ENCODE results near the gene C1orf226.

DNA sequence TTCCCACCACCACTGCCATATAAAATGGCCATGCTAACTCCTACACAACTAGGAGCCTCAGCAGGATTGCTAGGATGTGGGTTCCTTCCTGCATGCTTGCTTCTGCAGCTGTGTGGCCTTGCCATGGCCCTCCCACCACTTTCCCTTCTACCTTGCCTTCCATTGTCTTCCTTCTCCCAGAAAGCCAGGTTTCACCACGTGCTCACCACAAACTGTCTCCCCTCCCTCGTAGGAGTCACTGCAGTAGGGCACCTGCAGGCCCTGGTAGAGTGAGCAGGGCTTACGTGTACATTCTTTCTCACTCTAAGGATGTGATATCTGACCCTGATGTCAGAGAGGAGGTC is 3.7 kb downstream of the C1orf226 start:
- TF ChIP-seq EZH2 (IDR thresholded peaks at IDR 0.05; ENCODE audit: insufficient read depth, poor library complexity, severe bottlenecking) (no peak), EZH2phosphoT487 (IDR thresholded peaks at IDR 0.05; ENCODE audit: insufficient read depth, low read depth) (no peak)

Data from GM23248 (cell line).